Neural crest cell (in vitro differentiated cells): ENCODE results near the gene KLHDC7B. TPM values are rescaled to one million over a fixed set of nuclear protein-coding genes. Genes with fewer than 3 reads are reported as not detected.

ENCODE experiments used
- DNase-seq: peaks from one replicate; pipeline ENCODE4 v3.0.0; 2021; ENCODE audit warnings: low read depth, mixed read lengths, low spot score
- H3K27ac Mint-ChIP-seq: one replicate; pipeline ENCODE4 v1.8.0; 2021; ENCODE audit warnings: mild to moderate bottlenecking, mixed read lengths; ENCODE audit not compliant: unreplicated experiment
- H3K27me3 Mint-ChIP-seq: 2 replicates; pipeline ENCODE4 v1.8.0; 2021; ENCODE audit warnings: low read depth, mild to moderate bottlenecking, mixed read lengths
- H3K36me3 Mint-ChIP-seq: 2 replicates; pipeline ENCODE4 v1.8.0; 2021; ENCODE audit warnings: low read depth, mild to moderate bottlenecking, mixed read lengths
- H3K4me1 Mint-ChIP-seq: 2 replicates; pipeline ENCODE4 v1.8.0; 2021; ENCODE audit warnings: mixed read lengths
- H3K4me3 Mint-ChIP-seq: one replicate; pipeline ENCODE4 v1.8.0; 2021; ENCODE audit warnings: mild to moderate bottlenecking, mixed read lengths
- H3K9me3 Mint-ChIP-seq: 2 replicates; pipeline ENCODE4 v1.8.0; 2021; ENCODE audit warnings: mixed read lengths
- CTCF ChIP-seq: fragments of 200-600 bp; sonication (generic); conservative IDR thresholded peaks from 2 replicates; pipeline ENCODE4 v1.5.0; 2021; ENCODE audit warnings: antibody characterized with exemption, mild to moderate bottlenecking
- total RNA-seq: library from RNA; stranded (reverse); gene quantifications from 2 replicates; pipeline ENCODE4 v1.2.1, GENCODE V29; 2021

The KLHDC7B gene
- total RNA-seq, 1 donor from 2014 or later = 0.07 TPM

- TF ChIP-seq CTCF = no peak
- peaks cover 3% of the 10 kb centered on the region for H3K27me3 Mint-ChIP-seq
- H3K27ac Mint-ChIP-seq = no peak overlapping the region
- no peaks in the 10 kb centered on the region for H3K4me1 Mint-ChIP-seq
- no peak overlapping the region for H3K4me3 Mint-ChIP-seq
- no peaks in the 10 kb centered on the region for H3K9me3 Mint-ChIP-seq
- no peak for DNase-seq
- H3K36me3 Mint-ChIP-seq = no peaks in the 10 kb centered on the region
These were observed 4.7 kb downstream of the KLHDC7B start for GRCh38 chr22:50550395-50550794.

GRCh38 chr22:50551160-50551752, 5.6 kb downstream of the KLHDC7B start:
- Mint-ChIP-seq H3K9me3 (no peaks in the 10 kb centered on the region), H3K27ac (no peak overlapping the region), H3K36me3 (no peaks in the 10 kb centered on the region), H3K27me3 (peaks cover 4% of the 10 kb centered on the region), H3K4me3 (no peak overlapping the region), H3K4me1 (no peaks in the 10 kb centered on the region)
- no peak for TF ChIP-seq CTCF
- no peak for DNase-seq

GRCh38 chr22:50553310-50553709, 7.6 kb downstream of the KLHDC7B start:
- Mint-ChIP-seq H3K36me3 (no peaks in the 10 kb centered on the region), H3K27ac (no peak overlapping the region), H3K27me3 (peaks cover 9% of the 10 kb centered on the region), H3K4me3 (no peak overlapping the region), H3K4me1 (no peaks in the 10 kb centered on the region), H3K9me3 (no peaks in the 10 kb centered on the region)
- no peak for TF ChIP-seq CTCF
- DNase-seq = no peak

- Mint-ChIP-seq H3K36me3 (no peaks in the 10 kb centered on the region), H3K27ac (no peak overlapping the region)
These were observed 11.0 kb downstream of the KLHDC7B start for GRCh38 chr22:50556703-50557102.

GRCh38 chr22:50560034-50560433, 14.3 kb downstream of the KLHDC7B start:
- Mint-ChIP-seq H3K9me3 (no peaks in the 10 kb centered on the region), H3K36me3 (no peaks in the 10 kb centered on the region), H3K4me3 (no peak overlapping the region), H3K4me1 (peaks cover 16% of the 10 kb centered on the region), H3K27me3 (peaks cover 51% of the 10 kb centered on the region), H3K27ac (no peak overlapping the region)
- DNase-seq = no peak
- no peak for TF ChIP-seq CTCF

More at GRCh38 chr22:50556703-50557102, 11.0 kb downstream of the KLHDC7B start:
- Mint-ChIP-seq H3K9me3 (no peaks in the 10 kb centered on the region), H3K4me3 (no peak overlapping the region), H3K27me3 (peaks cover 35% of the 10 kb centered on the region), H3K4me1 (peaks cover 3% of the 10 kb centered on the region)
- DNase-seq = no peak
- TF ChIP-seq CTCF = no peak
